AG04449 (cell line): ENCODE results near the gene PGAP2.

Experiments
- CTCF ChIA-PET: fragments of 350-600 bp; formaldehyde crosslinking; extraction: SDS; loops from one replicate; lab custom pipeline; 2021; ENCODE audit warnings: antibody characterized with exemption; lab: Yijun Ruan, JAX
- POLR2A ChIA-PET: fragments of 400-600, 350-600 bp; formaldehyde crosslinking; extraction: SDS; loops from one replicate; lab custom pipeline; 2020; ENCODE audit warnings: antibody characterized with exemption, inconsistent platforms; lab: Yijun Ruan, JAX
- DNase-seq: peaks from one replicate; pipeline ENCODE4 v3.0.0-alpha.2; 2010; ENCODE audit warnings: low read depth, low spot score
- H3K4me3 ChIP-seq: 2 replicates; pipeline ENCODE4 v1.5.1; 2011; ENCODE audit warnings: low read depth, mild to moderate bottlenecking, control low read depth, low read length
- CTCF ChIP-seq: IDR thresholded peaks from one replicate; pipeline ENCODE4 v1.5.1; 2011; ENCODE audit warnings: mild to moderate bottlenecking, moderate library complexity, low read length, control low read depth, inconsistent platforms; ENCODE audit not compliant: insufficient read depth; ENCODE audit errors: missing control alignments

Gene PGAP2

GRCh38 chr11:3843326-3843725, 35.0 kb downstream of the PGAP2 start:
- ChIA-PET POLR2A (no interaction called here), CTCF (interaction anchor here (1.2 to 27.1 kb wide), 6 partner anchors 4 to 216 kb away, joined by 3 to 1868 read pairs (median 168); partner anchors contain the start of genes RHOG and STIM1)
- H3K4me3 ChIP-seq: no peak overlapping the region
- no peak for DNase-seq
- TF ChIP-seq CTCF: no peak

GRCh38 chr11:3845246-3845645, 36.9 kb downstream of the PGAP2 start:
- POLR2A ChIA-PET: no interaction called here
- CTCF ChIA-PET: interaction anchor here (1.2 to 27.1 kb wide), 5 partner anchors 3 to 214 kb away, joined by 4 to 1868 read pairs (median 332); partner anchors contain the start of genes PGAP2, RHOG and STIM1
- no peak for TF ChIP-seq CTCF

DNA sequence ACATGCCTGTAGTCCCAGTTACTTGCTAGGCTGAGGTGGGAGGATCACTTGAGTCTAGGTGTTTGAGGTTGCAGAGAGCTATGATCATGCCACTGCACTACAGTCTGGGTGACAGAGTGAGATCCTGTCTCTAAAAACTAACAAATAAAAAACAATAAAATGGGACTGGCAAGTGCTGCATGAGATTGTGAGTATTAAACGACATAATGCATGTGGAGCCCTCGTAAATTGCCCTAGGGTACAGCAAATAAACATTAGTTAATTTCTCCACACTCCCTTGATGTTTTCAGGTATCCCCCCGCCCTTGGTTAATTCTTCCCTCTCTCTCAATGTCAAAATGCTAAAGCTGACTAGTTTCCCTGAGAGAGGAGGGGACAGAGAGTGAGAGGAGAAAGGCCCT, 37.3 kb downstream of the PGAP2 start:
- CTCF ChIA-PET: interaction anchor here (1.7 to 27.1 kb wide), 4 partner anchors 2 to 213 kb away, joined by 4 to 1868 read pairs (median 332); partner anchors contain the start of genes PGAP2, RHOG and STIM1
- POLR2A ChIA-PET: no interaction called here
- DNase-seq: no peak
- TF ChIP-seq CTCF: no peak
- no peak overlapping the region for H3K4me3 ChIP-seq

More at GRCh38 chr11:3845246-3845645, 36.9 kb downstream of the PGAP2 start:
- H3K4me3 ChIP-seq: no peak overlapping the region
- DNase-seq: no peak

- ChIA-PET POLR2A (interaction anchor here (0.9 kb wide), 1 partner anchor 223 kb away, joined by 5 read pairs; no protein-coding TSS in a partner anchor), CTCF (interaction anchor here (0.5 to 27.1 kb wide), 44 partner anchors 9 to 262 kb away, joined by 3 to 1868 read pairs (median 4); partner anchors contain the start of genes CHRNA10, PGAP2 and RHOG)
- peak; percentile 52 for TF ChIP-seq CTCF
- H3K4me3 ChIP-seq: no peak overlapping the region
- DNase-seq: no peak
These were observed 41.0 kb downstream of the PGAP2 start for GRCh38 chr11:3849297-3849874.

- no peak for TF ChIP-seq CTCF
- DNase-seq: no peak
- CTCF ChIA-PET: interaction anchor here (1.3 to 27.1 kb wide), 9 partner anchors 14 to 228 kb away, joined by 3 to 1868 read pairs (median 31); partner anchors contain the start of genes PGAP2 and RHOG
- no peak overlapping the region for H3K4me3 ChIP-seq
- POLR2A ChIA-PET: interaction anchor here (2.6 kb wide), 1 partner anchor 211 kb away, joined by 9 read pairs; no protein-coding TSS in a partner anchor
These were observed 45.1 kb downstream of the PGAP2 start for GRCh38 chr11:3853545-3853842.
